ENCODE data around the gene LIX1.
"Not testable (repeated sequence)": the region's sequence is repeated elsewhere in the genome, so short reads cannot be mapped to it uniquely, and the experiment has no call there.

LIX1 gene

GRCh38 chr5:97142521-97143254 is at the start of gene LIX1:
Gene LIX1 (minus strand): TSS chr5:97142611. CDS start chr5:97142576, 35 bp downstream.
- DNase-seq: peak; percentile 18

- DNase-seq: no peak
Measured at GRCh38 chr5:97191893-97192292, 49.5 kb upstream of the LIX1 start.

GRCh38 chr5:97189523-97189922 is 47.1 kb upstream of the LIX1 start:
- not testable (repeated sequence) for DNase-seq

- DNase-seq: no peak
Measured at GRCh38 chr5:97183930-97184213, 41.5 kb upstream of the LIX1 start.

GRCh38 chr5:97183100-97183929 is 40.9 kb upstream of the LIX1 start, which contains the start of gene RIOK2:
Gene RIOK2 (minus strand): TSS chr5:97183247. CDS start chr5:97183191, 56 bp downstream.
- peak; percentile 93 for DNase-seq

- no peak for DNase-seq
Measured at GRCh38 chr5:97182571-97183099, 40.2 kb upstream of the LIX1 start.

- no peak for DNase-seq
Measured at GRCh38 chr5:97181856-97182545, 39.6 kb upstream of the LIX1 start.

DNA sequence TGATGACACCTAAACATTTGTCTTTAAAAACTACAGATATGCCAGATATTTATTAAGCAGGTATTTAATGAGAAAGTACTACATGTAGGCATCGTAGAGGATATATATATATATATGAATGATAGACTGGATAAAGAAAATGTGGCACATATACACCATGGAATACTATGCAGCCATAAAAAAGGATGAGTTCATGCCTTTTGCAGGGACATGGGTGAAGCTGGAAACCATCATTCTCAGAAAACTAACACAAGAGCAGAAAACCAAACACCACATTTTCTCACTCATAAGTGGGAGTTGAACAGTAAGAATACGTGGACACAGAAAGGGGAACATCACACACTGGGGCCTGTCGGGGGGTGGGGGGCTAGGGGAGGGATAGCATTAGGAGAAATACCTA is 37.0 kb upstream of the LIX1 start:
- DNase-seq: not testable (repeated sequence)

DNA sequence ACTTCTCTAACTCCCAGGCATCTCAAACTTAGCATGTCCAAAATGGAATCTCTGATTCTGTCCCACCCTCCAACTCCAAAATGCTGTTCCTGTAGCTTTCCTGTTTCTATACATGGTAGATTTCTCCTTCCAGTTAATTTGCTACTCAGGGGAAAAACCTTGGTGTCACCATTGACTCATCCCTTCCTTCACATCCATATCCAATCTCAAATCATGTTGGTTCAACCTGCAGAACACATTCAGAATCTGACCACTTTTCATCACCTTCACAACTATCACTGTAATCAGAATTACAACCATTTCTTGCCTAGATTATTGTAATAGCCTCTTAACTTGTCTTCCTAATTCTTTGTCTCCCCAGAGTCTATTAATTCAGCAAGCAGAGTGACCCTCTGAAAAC is 29.8 kb upstream of the LIX1 start:
- DNase-seq: no peak

GRCh38 chr5:97171703-97172102 is 29.3 kb upstream of the LIX1 start:
- DNase-seq: no peak

DNA sequence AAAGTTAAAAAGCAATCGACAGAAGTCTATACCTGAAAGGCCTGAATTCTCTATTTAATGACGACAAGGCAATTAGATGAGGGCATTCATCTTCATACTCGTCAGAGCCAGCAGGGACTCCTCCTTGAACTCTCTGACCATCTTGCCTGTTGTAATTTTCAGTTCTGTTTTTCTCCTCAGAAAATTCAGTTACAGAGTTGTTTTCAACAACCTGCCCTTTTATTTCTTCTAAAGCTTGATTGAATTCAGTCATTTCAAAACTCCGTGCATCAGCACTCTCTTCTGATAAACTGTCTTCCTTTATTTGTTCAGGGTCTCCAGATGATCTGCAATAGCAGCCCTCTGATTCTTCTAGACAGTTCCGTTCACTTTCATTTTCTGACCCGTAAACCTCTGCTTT is 25.0 kb upstream of the LIX1 start:
- DNase-seq: no peak

DNA sequence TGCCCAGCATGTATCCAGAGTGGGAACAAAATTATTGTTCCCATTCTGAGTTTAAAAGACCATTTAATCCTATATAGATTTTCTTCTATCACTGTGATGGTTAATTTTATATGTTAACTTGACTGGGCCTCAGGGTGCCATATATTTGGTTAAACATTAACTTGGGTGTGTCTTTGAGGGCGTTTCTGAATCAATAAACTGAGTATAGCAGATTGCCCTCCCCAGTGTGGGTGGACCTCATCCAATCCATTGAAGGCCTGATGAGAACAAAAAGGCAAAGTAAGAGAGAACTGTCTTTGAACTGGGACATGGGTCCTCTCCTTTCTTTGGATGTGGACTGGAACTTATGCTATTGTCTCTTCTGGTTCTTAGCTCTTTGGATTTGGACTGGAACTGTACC is 23.3 kb upstream of the LIX1 start:
- DNase-seq: no peak

- DNase-seq: no peak
Measured at GRCh38 chr5:97164846-97165245, 22.4 kb upstream of the LIX1 start.

DNA sequence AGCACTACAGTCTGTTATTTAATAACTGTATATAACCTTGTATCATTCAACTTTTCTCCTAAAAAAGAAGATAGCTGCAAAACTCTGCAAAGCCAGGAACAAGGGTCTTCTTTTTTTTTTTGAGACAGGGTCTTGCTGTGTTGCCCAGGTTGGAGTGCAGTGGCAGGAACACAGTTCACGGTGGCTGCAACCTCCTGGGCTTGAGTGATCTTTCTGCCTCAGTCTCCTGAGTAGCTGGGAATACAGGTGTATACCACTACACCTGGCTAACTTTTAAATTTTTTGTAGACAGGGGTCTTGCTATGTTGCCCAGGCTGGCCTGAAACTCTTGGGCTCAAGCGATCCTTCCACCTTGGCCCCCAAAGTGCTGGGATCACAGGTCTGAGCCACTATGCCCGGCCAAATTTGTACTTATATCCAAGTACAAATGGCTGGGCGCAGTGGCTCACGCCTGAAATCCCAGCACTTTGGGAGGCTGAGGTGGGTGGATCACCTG is 21.4 kb upstream of the LIX1 start:
- no peak for DNase-seq

- DNase-seq: no peak
Measured at GRCh38 chr5:97163360-97163764, 21.0 kb upstream of the LIX1 start.

- DNase-seq: peak; percentile 16
Measured at GRCh38 chr5:97162045-97162444, 19.6 kb upstream of the LIX1 start.

DNA sequence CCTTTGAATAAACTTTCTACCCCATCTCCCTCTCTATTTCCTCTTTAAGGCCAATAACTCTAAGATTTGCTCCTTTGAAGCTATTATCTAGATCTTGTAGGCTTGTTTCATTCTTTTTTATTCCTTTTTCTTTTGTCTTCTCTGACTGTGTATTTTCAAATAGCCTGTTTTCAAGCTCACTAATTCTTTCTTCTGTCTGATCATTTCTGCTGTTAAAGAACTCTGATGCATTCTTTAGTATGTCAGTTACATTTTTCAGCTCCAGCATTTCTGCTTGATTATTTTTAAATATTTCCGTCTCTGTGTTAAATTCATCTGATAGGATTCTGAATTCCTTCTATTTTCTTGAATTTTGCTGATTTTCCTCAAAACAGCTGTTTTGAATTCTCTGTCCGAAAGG is 15.3 kb upstream of the LIX1 start:
- no peak for DNase-seq

DNA sequence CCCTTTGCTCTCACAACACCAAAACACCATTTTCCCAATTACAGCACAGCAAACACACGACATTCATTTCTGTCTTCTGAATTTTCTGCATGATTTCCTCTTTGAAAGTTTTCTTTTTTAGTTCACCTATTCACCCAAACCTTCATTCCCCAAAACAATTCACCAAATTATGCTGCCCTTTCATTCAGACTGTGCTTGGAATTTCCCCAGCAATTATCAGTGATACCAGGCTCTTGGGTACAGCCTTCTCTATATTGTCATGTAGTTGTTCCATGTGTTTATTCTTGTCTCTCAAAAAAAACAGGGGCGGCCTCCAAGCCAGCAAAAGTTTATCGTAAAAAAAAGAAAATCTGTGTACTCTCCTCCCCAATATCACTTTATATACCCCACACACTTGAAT is 9.0 kb upstream of the LIX1 start:
- no peak for DNase-seq

- no peak for DNase-seq
Measured at GRCh38 chr5:97150401-97150800, 8.0 kb upstream of the LIX1 start.

GRCh38 chr5:97149709-97150108 is 7.3 kb upstream of the LIX1 start:
- no peak for DNase-seq

- no peak for DNase-seq
Measured at GRCh38 chr5:97148288-97148687, 5.9 kb upstream of the LIX1 start.

DNA sequence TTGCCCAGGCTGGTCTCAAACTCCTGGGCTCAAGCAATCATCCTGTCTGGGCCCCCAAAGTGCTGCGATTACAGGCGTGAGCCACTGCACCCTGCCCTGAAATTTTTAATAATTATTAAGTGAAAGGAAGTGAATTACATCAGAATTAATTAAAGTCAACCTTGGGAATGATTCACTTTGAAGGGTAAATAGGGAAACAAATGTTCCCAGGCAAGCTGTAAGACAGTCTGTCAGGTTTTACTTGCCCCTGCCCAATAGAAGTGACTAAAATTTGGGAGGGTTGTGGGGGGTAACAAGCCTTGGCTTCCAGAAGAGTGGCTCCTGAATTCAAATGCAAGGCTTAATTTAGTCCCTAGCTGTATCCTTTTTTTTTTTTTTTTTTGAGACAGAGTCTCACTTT is 1.3 kb upstream of the LIX1 start:
- DNase-seq: no peak

DNA sequence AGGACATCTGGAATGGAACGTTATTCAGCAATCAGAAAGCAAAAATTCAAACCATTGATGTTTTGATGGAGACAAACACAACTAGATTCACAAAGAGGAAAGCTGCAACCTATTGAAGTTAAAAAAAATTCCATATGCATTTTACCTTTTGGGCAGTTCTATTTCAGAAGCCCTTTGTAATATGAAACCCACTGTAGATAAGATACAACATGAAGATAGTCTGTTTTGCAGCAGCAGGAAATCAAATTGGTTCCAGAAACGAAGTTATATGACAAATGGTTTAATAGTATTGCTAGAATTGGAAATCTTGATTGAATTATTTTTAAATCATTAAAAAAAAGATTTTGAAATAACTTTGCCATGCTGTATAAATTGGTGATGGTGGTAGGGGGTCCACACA is 872 bp downstream of the LIX1 start:
- no peak for DNase-seq
